ENCODE results near the gene MRM2. TPM values are rescaled to one million over a fixed set of nuclear protein-coding genes. Genes with fewer than 3 reads are reported as not detected.

MRM2 gene
- total RNA-seq, 2 experiments from 2014 or later, result 45.1 to 52.3 TPM

DNA sequence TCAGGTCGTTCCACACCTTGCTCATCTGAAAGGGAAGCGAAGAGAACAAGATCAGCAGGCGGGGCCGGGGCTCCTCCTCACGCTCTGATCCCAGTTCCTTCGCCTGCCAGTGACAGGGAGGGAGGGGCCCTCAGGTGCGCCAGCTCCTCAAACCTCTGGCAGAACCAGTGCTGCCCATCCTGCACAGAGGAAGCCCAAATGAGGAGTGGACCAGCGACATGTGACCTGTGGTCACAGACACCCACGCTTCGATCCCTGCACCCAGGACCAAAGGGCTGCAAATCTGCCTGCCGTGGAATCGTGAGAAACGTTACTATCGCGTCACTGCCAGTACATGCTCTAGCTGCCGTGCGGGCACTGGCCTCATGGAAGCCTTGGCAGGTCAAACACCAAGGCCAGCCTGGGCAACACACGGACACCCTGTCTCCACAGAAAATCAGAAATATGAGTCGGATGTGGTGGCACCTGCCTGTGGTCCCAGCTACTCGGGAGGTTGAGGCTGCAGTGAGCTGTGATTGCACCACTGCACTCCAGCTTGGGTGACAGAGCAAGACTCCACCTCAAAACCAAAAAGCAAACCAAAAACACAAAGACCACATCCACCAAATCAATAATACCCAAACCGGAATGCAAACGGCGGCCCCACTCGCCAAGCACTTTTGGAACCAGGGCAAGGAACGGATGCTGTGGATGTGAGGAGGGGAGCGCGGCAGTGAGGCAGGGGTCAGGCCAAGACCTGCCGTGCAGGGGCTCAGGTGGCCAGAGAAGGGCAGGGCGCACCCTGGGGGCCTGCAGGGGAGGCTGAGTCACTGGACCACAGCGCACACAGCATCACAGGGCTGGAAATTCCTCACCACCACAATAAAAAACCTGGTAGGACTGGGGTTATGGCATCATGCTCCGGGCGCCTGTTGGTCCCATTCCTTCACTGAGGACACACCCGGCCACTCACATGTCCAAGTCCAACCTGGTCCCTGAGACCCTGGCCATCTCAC lies 13.4 kb upstream of the MRM2 start:
- no peak overlapping the region for H3K27ac ChIP-seq (ENCODE audit: low read depth, low read length, poor library complexity, severe bottlenecking)
- H4K20me1 ChIP-seq (ENCODE audit: insufficient read depth, low read length), result no peaks in the 10 kb centered on the region
- H3K36me3 ChIP-seq (ENCODE audit: insufficient read depth, low read length), result peaks cover 30% of the 10 kb centered on the region; the same call in 1 of the 2 replicates
- H3K4me2 ChIP-seq (ENCODE audit: low read length), result no peak overlapping the region
- no peak for DNase-seq (ENCODE audit: low spot score)
- CTCF ChIA-PET (ENCODE audit: unreplicated experiment), result no interaction called here
- no TSS peak for BruUV-seq (replicated peaks)
- H2AFZ ChIP-seq (ENCODE audit: low read length), result no peak overlapping the region
- intact Hi-C loops (cut with micrococcal nuclease; ENCODE audit: unreplicated experiment), result no loop called here
- TF ChIP-seq EZH2phosphoT487 (IDR thresholded peaks at IDR 0.05; ENCODE audit: borderline replicate concordance, low read depth, low read length), result no peak
- TF ChIP-seq, protein P1, sequence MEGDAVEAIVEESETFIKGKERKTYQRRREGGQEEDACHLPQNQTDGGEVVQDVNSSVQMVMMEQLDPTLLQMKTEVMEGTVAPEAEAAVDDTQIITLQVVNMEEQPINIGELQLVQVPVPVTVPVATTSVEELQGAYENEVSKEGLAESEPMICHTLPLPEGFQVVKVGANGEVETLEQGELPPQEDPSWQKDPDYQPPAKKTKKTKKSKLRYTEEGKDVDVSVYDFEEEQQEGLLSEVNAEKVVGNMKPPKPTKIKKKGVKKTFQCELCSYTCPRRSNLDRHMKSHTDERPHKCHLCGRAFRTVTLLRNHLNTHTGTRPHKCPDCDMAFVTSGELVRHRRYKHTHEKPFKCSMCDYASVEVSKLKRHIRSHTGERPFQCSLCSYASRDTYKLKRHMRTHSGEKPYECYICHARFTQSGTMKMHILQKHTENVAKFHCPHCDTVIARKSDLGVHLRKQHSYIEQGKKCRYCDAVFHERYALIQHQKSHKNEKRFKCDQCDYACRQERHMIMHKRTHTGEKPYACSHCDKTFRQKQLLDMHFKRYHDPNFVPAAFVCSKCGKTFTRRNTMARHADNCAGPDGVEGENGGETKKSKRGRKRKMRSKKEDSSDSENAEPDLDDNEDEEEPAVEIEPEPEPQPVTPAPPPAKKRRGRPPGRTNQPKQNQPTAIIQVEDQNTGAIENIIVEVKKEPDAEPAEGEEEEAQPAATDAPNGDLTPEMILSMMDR (conservative IDR thresholded peaks at IDR 0.05; ENCODE audit: low read length), result no peak
- POLR2A ChIA-PET, result no interaction called here
- H3K4me1 ChIP-seq (ENCODE audit: insufficient read depth, low read length, poor library complexity, severe bottlenecking), result peaks cover 17% of the 10 kb centered on the region
- H3K9me2 ChIP-seq (ENCODE audit: insufficient read depth, low read length), result no peaks in the 10 kb centered on the region
- H3K9me3 ChIP-seq (ENCODE audit: low read length), result no peaks in the 10 kb centered on the region
- H3K4me3 ChIP-seq (ENCODE audit: low read depth, low read length, poor library complexity, severe bottlenecking), result no peak overlapping the region
- no peaks in the 10 kb centered on the region for H3K79me2 ChIP-seq (ENCODE audit: insufficient read depth, low read depth, low read length)

DNA sequence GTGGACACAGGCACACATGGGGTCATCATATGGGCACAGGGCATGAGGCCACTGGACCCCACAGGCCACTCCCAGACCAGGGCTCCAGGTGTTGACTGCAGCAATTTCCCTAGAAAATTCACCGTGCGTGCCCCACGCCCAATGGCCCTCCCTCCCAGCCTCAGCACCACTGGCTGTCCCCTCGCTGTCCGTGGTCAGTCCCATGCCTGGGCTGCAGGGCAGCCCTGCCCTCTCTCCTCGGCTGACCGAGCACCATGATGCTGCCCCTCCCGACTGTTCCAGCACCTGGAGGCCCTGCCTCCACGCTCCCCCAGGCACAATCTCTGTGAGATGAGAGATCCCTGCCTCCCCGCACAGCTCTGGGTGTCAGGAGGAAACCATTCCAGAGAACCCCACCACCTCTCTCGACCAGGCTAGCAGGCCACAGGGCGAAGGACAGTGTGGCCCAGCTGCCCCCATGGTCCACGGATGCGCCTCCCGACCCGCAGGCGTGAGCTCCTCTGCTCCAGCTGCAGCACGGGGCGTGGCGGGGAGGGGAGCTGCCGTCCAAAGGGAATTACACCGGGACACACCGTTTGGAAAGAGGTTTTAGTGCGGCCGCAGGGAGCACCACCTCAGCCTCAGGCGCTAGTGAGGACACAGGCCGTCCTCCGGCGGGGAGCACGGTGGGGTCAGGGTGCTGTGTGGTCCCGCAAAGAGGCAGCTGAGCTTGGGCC lies 12.6 kb upstream of the MRM2 start:
- no peak for DNase-seq (ENCODE audit: low spot score)
- intact Hi-C loops (cut with micrococcal nuclease; ENCODE audit: unreplicated experiment), result no loop called here
- peaks cover 13% of the 10 kb centered on the region for H3K4me1 ChIP-seq (ENCODE audit: insufficient read depth, low read length, poor library complexity, severe bottlenecking)
- no peak overlapping the region for H3K4me2 ChIP-seq (ENCODE audit: low read length)
- no peaks in the 10 kb centered on the region for H3K9me2 ChIP-seq (ENCODE audit: insufficient read depth, low read length)
- no peak overlapping the region for H3K27ac ChIP-seq (ENCODE audit: low read depth, low read length, poor library complexity, severe bottlenecking)
- BruUV-seq (replicated peaks), result no TSS peak
- H3K79me2 ChIP-seq (ENCODE audit: insufficient read depth, low read depth, low read length), result no peaks in the 10 kb centered on the region
- no peaks in the 10 kb centered on the region for H3K9me3 ChIP-seq (ENCODE audit: low read length)
- POLR2A ChIA-PET, result no interaction called here
- TF ChIP-seq EZH2phosphoT487 (IDR thresholded peaks at IDR 0.05; ENCODE audit: borderline replicate concordance, low read depth, low read length), result no peak
- TF ChIP-seq, protein P1 (conservative IDR thresholded peaks at IDR 0.05; ENCODE audit: low read length), result no peak
- CTCF ChIA-PET (ENCODE audit: unreplicated experiment), result no interaction called here
- H3K36me3 ChIP-seq (ENCODE audit: insufficient read depth, low read length), result peaks cover 32% of the 10 kb centered on the region; the same call in 1 of the 2 replicates
- no peak overlapping the region for H3K4me3 ChIP-seq (ENCODE audit: low read depth, low read length, poor library complexity, severe bottlenecking)
- H4K20me1 ChIP-seq (ENCODE audit: insufficient read depth, low read length), result no peaks in the 10 kb centered on the region
- no peak overlapping the region for H2AFZ ChIP-seq (ENCODE audit: low read length)

All from OCI-LY7 (cell line).